ENCODE results near the gene DQX1.

The DQX1 gene

DNA sequence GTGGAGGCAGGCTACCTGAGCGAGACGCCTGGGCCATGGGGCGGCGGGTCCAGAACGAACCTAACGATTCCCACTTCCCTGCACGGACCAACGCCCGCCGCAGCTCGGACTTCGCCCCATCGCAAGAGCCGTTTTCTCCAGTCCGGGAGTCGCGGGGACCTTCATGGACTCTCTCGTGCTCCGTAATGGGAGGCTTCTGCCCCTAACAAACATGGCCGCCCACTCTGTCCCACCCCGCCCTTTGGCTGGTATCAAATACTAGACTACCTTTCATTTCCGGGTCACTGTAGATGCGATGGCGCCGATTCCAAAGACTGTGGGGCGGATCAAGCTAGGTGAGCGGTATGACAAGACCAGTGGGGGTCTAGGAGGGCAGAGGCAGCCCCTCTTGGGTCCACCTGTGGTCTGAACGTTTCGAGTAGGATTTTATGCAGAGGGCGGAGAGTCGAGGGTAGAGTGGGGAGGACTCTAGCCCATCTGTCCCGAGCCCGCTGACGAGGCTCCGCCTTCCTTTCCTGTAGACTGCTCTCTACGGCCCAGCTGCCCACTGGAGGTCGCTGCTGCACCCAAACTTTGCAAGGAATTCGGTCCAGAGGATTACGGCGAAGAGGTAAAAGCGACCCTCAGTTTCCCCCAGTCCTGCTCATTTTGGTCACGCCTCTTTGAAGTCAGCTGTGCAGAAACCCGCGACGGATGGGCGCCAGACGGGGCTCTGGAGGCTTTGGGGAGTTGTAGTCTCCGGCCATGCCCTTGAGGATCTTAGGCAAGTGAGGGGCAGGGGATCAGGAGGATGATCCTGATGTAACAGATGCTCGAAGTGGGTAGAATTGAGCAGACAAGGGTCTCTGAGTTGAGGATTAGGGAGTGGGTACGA, 43.0 kb downstream of the DQX1 start, which contains the start of the genes CCDC142 and TTC31 (continued):
- no peak for TF ChIP-seq ZNF623 (tag by site-specific recombination; IDR thresholded peaks at IDR 0.05)
- TF ChIP-seq, protein P1, sequence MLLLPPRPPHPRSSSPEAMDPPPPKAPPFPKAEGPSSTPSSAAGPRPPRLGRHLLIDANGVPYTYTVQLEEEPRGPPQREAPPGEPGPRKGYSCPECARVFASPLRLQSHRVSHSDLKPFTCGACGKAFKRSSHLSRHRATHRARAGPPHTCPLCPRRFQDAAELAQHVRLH (tag by site-specific recombination; IDR thresholded peaks at IDR 0.05), result no peak
- TF ChIP-seq, protein P2, sequence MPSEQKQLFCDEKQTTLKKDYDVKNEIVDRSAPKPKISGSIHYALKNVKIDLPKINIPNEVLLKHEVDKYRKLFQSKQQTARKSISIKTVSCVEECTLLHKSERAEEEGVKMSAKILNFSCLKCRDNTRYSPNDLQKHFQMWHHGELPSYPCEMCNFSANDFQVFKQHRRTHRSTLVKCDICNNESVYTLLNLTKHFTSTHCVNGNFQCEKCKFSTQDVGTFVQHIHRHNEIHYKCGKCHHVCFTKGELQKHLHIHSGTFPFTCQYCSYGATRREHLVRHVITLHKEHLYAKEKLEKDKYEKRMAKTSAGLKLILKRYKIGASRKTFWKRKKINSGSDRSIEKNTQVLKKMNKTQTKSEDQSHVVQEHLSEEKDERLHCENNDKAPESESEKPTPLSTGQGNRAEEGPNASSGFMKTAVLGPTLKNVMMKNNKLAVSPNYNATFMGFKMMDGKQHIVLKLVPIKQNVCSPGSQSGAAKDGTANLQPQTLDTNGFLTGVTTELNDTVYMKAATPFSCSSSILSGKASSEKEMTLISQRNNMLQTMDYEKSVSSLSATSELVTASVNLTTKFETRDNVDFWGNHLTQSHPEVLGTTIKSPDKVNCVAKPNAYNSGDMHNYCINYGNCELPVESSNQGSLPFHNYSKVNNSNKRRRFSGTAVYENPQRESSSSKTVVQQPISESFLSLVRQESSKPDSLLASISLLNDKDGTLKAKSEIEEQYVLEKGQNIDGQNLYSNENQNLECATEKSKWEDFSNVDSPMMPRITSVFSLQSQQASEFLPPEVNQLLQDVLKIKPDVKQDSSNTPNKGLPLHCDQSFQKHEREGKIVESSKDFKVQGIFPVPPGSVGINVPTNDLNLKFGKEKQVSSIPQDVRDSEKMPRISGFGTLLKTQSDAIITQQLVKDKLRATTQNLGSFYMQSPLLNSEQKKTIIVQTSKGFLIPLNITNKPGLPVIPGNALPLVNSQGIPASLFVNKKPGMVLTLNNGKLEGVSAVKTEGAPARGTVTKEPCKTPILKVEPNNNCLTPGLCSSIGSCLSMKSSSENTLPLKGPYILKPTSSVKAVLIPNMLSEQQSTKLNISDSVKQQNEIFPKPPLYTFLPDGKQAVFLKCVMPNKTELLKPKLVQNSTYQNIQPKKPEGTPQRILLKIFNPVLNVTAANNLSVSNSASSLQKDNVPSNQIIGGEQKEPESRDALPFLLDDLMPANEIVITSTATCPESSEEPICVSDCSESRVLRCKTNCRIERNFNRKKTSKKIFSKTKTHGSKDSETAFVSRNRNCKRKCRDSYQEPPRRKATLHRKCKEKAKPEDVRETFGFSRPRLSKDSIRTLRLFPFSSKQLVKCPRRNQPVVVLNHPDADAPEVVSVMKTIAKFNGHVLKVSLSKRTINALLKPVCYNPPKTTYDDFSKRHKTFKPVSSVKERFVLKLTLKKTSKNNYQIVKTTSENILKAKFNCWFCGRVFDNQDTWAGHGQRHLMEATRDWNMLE (tag by site-specific recombination; conservative IDR thresholded peaks at IDR 0.05; ENCODE audit: low read depth), result peak; percentile 87
- TF ChIP-seq, protein P3, sequence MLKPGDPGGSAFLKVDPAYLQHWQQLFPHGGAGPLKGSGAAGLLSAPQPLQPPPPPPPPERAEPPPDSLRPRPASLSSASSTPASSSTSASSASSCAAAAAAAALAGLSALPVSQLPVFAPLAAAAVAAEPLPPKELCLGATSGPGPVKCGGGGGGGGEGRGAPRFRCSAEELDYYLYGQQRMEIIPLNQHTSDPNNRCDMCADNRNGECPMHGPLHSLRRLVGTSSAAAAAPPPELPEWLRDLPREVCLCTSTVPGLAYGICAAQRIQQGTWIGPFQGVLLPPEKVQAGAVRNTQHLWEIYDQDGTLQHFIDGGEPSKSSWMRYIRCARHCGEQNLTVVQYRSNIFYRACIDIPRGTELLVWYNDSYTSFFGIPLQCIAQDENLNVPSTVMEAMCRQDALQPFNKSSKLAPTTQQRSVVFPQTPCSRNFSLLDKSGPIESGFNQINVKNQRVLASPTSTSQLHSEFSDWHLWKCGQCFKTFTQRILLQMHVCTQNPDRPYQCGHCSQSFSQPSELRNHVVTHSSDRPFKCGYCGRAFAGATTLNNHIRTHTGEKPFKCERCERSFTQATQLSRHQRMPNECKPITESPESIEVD (tag by site-specific recombination; IDR thresholded peaks at IDR 0.05), result no peak
- peak; percentile 22; the same call in 1 of the 2 replicates for TF ChIP-seq ZNF324 (tag by site-specific recombination; IDR thresholded peaks at IDR 0.05)
- TF ChIP-seq, protein P4, sequence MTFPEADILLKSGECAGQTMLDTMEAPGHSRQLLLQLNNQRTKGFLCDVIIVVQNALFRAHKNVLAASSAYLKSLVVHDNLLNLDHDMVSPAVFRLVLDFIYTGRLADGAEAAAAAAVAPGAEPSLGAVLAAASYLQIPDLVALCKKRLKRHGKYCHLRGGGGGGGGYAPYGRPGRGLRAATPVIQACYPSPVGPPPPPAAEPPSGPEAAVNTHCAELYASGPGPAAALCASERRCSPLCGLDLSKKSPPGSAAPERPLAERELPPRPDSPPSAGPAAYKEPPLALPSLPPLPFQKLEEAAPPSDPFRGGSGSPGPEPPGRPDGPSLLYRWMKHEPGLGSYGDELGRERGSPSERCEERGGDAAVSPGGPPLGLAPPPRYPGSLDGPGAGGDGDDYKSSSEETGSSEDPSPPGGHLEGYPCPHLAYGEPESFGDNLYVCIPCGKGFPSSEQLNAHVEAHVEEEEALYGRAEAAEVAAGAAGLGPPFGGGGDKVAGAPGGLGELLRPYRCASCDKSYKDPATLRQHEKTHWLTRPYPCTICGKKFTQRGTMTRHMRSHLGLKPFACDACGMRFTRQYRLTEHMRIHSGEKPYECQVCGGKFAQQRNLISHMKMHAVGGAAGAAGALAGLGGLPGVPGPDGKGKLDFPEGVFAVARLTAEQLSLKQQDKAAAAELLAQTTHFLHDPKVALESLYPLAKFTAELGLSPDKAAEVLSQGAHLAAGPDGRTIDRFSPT (tag by site-specific recombination; IDR thresholded peaks at IDR 0.05), result peak; percentile 83
- TF ChIP-seq IKZF3 (tag by site-specific recombination; IDR thresholded peaks at IDR 0.05), result 0 out of 2 replicates have a peak, but pooled peaks have one; percentile 35
- no peak for TF ChIP-seq SCRT2 (tag by site-specific recombination; IDR thresholded peaks at IDR 0.05)
- TF ChIP-seq GLIS1 (tag by site-specific recombination; IDR thresholded peaks at IDR 0.05), result peak; percentile 51
- peak; percentile 10 for TF ChIP-seq ZSCAN30 (tag by site-specific recombination; IDR thresholded peaks at IDR 0.05)
- TF ChIP-seq ZNF2 (tag by site-specific recombination; IDR thresholded peaks at IDR 0.05), result peak; percentile 63
- TF ChIP-seq SP7 (tag by site-specific recombination; IDR thresholded peaks at IDR 0.05), result 0 out of 2 replicates have a peak, but pooled peaks have one; percentile 35
- no peak for TF ChIP-seq ZNF670 (tag by site-specific recombination; IDR thresholded peaks at IDR 0.05; ENCODE audit: low read depth)
- TF ChIP-seq, protein P5, sequence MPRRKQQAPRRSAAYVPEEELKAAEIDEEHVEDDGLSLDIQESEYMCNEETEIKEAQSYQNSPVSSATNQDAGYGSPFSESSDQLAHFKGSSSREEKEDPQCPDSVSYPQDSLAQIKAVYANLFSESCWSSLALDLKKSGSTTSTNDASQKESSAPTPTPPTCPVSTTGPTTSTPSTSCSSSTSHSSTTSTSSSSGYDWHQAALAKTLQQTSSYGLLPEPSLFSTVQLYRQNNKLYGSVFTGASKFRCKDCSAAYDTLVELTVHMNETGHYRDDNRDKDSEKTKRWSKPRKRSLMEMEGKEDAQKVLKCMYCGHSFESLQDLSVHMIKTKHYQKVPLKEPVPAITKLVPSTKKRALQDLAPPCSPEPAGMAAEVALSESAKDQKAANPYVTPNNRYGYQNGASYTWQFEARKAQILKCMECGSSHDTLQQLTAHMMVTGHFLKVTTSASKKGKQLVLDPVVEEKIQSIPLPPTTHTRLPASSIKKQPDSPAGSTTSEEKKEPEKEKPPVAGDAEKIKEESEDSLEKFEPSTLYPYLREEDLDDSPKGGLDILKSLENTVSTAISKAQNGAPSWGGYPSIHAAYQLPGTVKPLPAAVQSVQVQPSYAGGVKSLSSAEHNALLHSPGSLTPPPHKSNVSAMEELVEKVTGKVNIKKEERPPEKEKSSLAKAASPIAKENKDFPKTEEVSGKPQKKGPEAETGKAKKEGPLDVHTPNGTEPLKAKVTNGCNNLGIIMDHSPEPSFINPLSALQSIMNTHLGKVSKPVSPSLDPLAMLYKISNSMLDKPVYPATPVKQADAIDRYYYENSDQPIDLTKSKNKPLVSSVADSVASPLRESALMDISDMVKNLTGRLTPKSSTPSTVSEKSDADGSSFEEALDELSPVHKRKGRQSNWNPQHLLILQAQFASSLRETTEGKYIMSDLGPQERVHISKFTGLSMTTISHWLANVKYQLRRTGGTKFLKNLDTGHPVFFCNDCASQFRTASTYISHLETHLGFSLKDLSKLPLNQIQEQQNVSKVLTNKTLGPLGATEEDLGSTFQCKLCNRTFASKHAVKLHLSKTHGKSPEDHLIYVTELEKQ (tag by site-specific recombination; IDR thresholded peaks at IDR 0.05; ENCODE audit: borderline replicate concordance), result no peak
- no peak for TF ChIP-seq ZNF133 (tag by site-specific recombination; IDR thresholded peaks at IDR 0.05)
- TF ChIP-seq ZNF112 (tag by site-specific recombination; IDR thresholded peaks at IDR 0.05), result no peak
- peak; percentile 95 for TF ChIP-seq SP3 (tag by site-specific recombination; IDR thresholded peaks at IDR 0.05)
- no peak for TF ChIP-seq ZBTB7A (tag by site-specific recombination; IDR thresholded peaks at IDR 0.05; ENCODE audit: low read depth)
- peak; percentile 71 for TF ChIP-seq ZNF654 (tag by site-specific recombination; IDR thresholded peaks at IDR 0.05; ENCODE audit: low read depth)
- peak; percentile 42 for TF ChIP-seq KLF1 (tag by site-specific recombination; IDR thresholded peaks at IDR 0.05)
- TF ChIP-seq KLF8 (tag by site-specific recombination; IDR thresholded peaks at IDR 0.05), result peak; percentile 94
- TF ChIP-seq, protein P6, sequence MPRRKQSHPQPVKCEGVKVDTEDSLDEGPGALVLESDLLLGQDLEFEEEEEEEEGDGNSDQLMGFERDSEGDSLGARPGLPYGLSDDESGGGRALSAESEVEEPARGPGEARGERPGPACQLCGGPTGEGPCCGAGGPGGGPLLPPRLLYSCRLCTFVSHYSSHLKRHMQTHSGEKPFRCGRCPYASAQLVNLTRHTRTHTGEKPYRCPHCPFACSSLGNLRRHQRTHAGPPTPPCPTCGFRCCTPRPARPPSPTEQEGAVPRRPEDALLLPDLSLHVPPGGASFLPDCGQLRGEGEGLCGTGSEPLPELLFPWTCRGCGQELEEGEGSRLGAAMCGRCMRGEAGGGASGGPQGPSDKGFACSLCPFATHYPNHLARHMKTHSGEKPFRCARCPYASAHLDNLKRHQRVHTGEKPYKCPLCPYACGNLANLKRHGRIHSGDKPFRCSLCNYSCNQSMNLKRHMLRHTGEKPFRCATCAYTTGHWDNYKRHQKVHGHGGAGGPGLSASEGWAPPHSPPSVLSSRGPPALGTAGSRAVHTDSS (tag by site-specific recombination; IDR thresholded peaks at IDR 0.05), result no peak
- peak; percentile 84 for TF ChIP-seq SP2 (tag by site-specific recombination; IDR thresholded peaks at IDR 0.05)
